ENCODE data around the gene GPRC5A.
"Not testable (repeated sequence)": the region's sequence is repeated elsewhere in the genome, so short reads cannot be mapped to it uniquely, and the experiment has no call there.

GPRC5A gene, protein sequence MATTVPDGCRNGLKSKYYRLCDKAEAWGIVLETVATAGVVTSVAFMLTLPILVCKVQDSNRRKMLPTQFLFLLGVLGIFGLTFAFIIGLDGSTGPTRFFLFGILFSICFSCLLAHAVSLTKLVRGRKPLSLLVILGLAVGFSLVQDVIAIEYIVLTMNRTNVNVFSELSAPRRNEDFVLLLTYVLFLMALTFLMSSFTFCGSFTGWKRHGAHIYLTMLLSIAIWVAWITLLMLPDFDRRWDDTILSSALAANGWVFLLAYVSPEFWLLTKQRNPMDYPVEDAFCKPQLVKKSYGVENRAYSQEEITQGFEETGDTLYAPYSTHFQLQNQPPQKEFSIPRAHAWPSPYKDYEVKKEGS

GRCh38 chr12:12891080-12891880, at the start of gene GPRC5A:
GPRC5A (plus strand) TSS chr12:12891562; CDS start chr12:12908250, 16,688 bp downstream.
- DNase-seq = no peak

- no peak for DNase-seq
Measured at GRCh38 chr12:12845794-12846243, 45.5 kb upstream of the GPRC5A start.

GRCh38 chr12:12846780-12847179, 44.6 kb upstream of the GPRC5A start:
- not testable (repeated sequence) for DNase-seq

DNA sequence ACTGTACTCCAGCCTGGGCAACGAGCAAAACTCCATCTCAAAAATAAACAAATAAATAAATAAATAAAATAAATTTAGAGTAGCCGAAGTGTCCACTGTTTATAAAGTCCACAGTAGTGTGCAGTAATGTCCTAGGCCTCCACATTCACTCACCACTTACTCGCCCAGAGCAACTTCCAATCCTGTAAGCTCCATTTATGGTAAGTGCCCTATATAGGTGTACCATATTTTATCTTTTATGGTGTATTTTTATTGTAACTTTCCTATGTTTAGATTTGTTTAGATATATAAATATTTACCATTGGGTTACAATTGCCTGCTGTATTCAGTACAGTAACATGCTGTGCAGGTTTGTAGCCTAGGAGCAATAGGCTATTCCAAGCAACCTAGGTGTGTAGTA, 37.9 kb upstream of the GPRC5A start:
- DNase-seq = no peak

DNA sequence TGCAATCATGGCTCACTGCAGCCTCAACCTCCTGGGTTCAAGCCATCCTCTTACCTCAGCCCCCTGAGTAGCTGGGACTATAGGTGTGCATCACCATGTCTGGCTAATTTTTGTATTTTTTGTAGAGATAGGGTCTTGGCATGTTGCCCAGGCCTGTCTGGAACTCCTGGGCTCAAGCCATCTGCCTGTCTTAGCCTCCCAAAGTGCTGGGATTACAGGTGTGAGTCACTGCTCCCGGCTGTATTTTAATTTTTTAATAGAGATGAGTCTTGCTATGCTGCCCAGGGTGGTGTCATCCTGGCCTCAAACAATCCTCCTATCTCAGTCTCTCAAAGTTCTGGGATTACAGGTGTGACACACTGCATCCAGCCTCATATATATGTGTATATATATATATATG, 31.7 kb upstream of the GPRC5A start:
- DNase-seq = no peak

DNA sequence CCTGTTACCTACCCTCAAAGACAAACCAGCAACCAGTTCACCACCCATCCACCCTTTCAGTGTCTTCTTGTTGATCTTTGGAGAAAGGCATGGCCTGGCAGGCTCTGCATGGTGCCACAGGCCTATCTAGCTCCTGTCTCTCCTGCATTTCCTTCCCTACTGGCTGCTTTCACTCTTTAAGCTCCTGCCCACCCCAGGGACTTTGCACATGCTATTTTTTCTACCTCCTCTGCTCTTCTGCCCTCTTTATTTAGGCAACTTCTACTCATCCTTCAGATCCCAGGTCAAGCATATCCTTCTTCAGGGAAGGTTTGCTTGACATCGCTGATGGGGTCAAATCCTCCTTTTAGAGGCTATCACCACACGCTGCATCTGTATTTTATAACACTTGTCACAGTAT, 27.1 kb upstream of the GPRC5A start:
- DNase-seq = no peak

GRCh38 chr12:12868477-12869235, 22.7 kb upstream of the GPRC5A start:
- no peak for DNase-seq

DNA sequence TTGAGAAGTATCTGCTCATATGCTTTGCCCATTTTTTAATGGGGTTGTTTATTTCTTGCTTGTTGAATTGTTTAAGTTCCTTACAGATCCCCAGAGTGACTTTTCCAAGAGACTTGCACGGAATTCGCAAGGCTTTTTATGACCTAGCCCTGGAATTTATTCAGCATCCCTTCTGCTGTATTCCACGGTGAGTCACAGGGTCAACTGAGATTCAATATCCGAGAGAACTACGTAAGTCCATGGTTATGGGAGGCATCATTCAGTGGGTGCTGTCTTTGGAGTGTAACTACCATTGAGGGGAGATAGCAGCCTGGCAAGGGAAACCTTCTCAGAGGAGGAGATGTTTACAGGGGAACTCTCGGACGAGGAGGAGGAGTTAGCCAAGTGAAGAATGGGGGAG, 20.9 kb upstream of the GPRC5A start:
- no peak for DNase-seq

DNA sequence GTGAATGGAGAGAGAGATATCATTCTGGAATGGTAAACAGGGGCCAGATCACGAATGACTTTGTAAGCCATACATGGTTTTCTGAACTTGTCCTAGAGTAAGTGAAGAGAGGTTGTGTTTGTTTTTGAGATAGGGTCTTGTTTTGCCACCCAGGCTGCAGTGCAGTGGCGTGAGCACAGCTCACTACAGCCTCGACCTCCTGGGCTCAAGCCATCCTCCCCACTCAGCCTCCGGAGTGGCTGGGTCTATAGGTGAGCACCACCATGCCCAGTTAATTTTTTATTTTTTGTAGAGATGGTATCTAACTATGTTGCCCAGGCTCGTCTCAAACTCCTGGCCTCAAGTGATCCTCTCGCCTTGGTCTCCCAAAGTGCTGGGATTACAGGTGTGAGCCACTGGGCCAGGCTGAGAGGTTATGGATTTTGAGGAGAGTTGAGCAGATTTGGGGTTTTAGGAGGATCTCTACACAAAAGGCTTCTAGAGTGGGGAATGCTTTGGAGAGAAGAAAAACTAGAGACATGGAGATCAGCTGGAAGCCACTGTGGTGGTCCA, 19.7 kb upstream of the GPRC5A start:
- no peak for DNase-seq

DNA sequence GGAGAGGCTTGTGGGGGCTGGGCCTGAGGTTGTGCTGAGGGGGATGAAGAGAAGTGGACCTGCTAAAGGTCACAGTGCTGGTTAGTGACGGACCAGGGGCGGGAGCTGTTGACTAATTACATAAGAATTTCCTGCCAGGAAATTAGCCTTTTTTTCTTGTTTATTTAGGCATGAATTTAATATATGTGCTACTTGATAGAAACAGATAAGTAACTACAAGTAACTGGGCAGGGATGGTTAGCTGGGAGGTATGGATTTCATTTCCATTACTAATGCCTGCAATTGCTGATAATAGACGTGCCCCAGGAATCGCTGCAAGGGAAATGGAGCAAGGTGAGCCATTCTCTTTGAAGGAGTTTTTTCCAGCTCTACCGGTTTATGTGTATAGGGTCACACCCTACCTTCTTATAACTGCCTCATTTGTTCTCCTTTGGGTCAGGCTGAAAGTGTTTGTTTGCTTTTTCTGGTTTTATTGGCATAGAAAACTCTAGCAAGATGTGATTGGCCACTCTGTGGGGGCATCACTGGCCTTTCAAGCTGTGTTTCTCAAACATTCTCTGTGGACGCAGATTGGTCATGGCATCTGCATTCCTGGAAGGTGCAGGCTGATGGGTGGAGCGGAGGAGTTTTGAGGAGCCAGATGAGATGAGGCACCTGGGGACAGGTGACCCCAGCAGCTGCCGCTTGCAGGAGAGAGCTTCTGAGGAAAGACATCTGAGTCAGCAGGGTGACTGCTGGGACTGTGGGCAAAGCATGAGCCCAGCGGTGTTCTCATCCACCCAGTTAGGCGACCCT, 19.0 kb upstream of the GPRC5A start:
- DNase-seq = no peak

GRCh38 chr12:12872934-12873275, 18.5 kb upstream of the GPRC5A start:
- no peak for DNase-seq

DNA sequence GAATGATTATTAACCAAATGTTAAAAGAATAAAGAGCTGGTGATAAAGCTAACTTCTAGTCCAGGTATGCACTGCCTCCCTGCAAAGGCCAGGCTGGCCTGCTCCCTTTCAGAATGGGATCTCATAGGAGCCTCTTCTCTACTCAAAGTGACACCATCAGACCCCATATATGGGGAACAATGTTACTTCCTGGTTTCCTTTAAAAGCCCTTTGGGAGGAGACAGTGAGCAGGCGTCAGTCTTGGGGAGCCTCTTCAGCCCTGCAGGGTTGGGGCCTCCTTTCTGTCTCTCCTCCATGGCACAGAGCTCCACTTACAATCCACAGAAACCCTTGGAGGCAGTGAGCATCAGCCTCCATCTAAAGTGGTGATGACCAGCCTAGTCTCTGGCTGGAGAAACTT, 17.3 kb upstream of the GPRC5A start:
- DNase-seq = no peak

GRCh38 chr12:12875301-12875700, 16.1 kb upstream of the GPRC5A start:
- DNase-seq = not testable (repeated sequence)

- DNase-seq = no peak
Measured at GRCh38 chr12:12877153-12877768, 14.1 kb upstream of the GPRC5A start.

- no peak for DNase-seq
Measured at GRCh38 chr12:12877781-12878455, 13.4 kb upstream of the GPRC5A start.

DNA sequence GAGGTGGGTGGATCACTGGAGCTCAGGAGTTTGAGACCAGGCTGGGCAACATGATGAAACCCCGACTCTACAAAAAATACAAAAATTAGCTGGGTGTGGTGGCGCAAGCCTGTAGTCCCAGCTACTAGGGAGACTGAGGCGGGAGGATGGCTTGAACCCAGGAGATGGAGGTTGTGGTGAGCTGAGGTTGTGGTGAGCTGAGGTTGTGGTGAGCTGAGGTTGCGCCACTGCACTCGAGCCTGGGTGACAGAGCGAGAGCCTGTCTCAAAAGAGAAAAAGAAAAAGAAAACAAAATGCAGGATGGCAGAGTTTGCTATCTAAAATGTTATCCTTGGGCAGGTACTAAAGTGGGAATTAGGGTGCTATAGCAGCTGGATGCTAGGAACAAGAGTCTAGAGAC, 10.8 kb upstream of the GPRC5A start:
- no peak for DNase-seq

DNA sequence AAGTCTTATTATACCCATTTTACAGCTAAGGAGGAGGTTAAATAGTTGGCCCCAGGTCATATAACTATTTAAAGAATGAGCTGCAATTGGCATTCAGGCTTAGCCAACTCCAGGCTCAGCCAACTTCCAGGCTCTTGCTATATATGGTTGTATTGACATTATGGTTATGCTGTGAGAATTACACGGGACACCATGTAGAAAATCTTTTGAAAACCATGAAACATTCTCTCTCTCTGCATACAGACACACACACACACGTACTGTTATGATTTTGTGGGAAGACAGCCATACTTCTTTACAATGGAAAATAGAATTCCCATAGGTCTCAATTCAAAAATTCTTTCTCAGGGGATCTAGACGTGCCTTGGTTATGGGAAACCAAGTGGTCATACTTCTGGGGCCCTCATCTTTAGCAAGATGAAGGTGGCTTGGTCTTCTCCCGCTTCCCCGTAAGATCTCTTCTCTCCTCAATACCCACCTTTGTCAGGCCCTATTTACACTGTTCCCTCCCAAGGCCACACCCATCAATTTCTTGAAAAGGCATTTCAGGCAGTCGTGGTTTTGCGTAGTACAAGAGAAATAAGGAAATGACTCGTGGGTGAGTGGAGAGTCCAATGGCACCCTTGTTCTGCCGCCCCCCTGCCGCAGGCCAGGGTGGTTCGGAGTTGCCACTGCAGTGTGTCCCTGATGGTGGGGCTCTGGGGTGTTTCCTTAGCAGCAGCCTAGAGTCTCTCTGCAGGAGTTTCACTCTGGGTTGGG, 10.0 kb upstream of the GPRC5A start:
- DNase-seq = peak; percentile 5

DNA sequence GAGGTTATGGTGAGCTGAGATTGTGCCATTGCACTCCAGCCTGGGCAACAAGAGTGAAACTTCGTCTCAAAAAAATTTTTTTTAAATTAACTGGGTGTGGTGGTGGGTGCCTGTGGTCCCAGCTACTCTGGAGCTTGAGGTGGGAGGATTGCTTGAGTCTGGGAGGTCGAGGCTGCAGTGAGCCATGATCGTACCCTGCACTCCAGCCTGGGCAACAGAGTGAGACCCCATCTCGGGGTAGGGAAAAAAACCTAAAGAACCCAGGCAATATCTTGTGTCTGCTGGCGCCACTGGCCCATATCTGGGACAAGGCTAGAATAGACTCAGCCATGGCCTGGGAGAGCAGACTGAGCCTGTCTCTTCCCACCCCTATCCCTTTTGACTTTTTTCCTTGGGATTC, 9.1 kb upstream of the GPRC5A start:
- no peak for DNase-seq

DNA sequence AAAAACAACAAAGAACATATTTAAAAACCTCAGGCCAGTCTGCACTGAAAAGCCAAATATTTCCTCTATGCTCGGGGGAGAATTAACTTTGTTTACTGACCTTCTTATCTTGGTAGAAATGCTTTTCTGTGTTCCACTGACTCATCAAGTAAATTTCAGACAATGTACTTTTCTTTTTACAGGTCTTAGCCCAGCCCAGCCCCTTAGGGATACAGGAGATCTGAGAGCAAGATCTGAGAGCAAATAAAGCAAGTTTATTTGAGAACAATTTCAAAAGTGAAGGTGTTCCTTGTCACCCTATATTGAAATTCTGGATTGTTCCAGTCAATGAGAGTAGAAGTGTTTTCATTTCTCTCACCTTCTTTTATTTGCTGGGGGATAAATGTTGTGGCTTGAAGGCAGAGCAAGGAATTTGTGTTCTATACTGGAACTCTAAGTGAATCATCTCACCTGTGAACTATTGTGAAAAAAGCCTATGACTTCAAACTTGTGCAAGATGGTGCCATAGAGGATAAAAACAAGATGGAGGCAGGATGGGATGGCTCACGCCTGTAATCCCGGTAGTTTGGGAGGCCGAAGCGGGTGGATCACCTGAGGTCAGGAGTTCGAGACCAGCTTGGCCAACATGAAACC, 7.9 kb upstream of the GPRC5A start:
- no peak for DNase-seq
